ENCODE measurements around the gene MGP. TPM values are rescaled to one million over a fixed set of nuclear protein-coding genes. Genes with fewer than 3 reads are reported as not detected.

Gene MGP
- total RNA-seq, 1 experiment from 2014 or later: 0.96 TPM

DNA sequence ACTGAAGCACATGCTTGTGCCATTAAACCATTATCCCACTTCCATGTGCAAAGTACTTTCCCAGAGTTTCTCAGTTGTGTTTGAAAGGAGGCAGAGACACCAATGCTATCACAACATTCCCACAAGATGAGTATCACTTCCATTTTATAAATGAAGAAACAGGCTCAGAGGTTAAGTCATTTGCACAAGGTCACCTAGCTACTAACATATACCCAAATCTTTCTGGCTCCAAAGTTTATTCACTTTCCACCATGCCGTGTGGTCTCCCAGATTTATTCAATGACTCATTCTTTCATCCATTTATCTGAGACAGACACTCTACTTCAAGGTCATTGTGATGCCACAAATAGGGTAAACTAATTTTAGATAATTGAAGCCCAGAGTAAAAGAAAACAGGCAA, 51.7 kb downstream of the MGP start:
- CTCF ChIA-PET: interaction anchor here (0.5 kb wide), 1 partner anchor 119 kb away, joined by 3 read pairs; no protein-coding TSS in a partner anchor
- POLR2A ChIA-PET: interaction anchor here (0.6 kb wide), 1 partner anchor 389 kb away, joined by 5 read pairs; no protein-coding TSS in a partner anchor
- Mint-ChIP-seq H3K27me3 (ENCODE audit: low read depth) (no peaks in the 10 kb centered on the region), H3K27ac (no peak overlapping the region), H3K4me1 (peaks cover 2% of the 10 kb centered on the region), H3K36me3 (0 out of 2 replicates have a peak, but pooled peaks cover under 1% of the 10 kb centered on the region), H3K4me3 (no peak overlapping the region), H3K9me3 (0 out of 2 replicates have a peak, but pooled peaks cover under 1% of the 10 kb centered on the region)
- TF ChIP-seq ZBTB21 (CRISPR knock-in tag; IDR thresholded peaks at IDR 0.05; ENCODE audit: borderline replicate concordance) (no peak), NR1H2 (CRISPR knock-in tag; IDR thresholded peaks at IDR 0.05) (no peak), ZNF121 (CRISPR knock-in tag; IDR thresholded peaks at IDR 0.05) (no peak), SOX15 (CRISPR knock-in tag; IDR thresholded peaks at IDR 0.05) (no peak), ETV6 (CRISPR knock-in tag; IDR thresholded peaks at IDR 0.05) (no peak), ZNF263 (CRISPR knock-in tag; IDR thresholded peaks at IDR 0.05; ENCODE audit: low read depth) (no peak), NFATC4 (CRISPR knock-in tag; IDR thresholded peaks at IDR 0.05) (no peak), FOXJ3 (CRISPR knock-in tag; IDR thresholded peaks at IDR 0.05; ENCODE audit: borderline replicate concordance) (no peak), NFE2L1 (CRISPR knock-in tag; IDR thresholded peaks at IDR 0.05) (no peak), FOXK1 (CRISPR knock-in tag; IDR thresholded peaks at IDR 0.05) (no peak), FOXP1 (CRISPR knock-in tag; IDR thresholded peaks at IDR 0.05; ENCODE audit: borderline replicate concordance) (no peak), ZNF232 (CRISPR knock-in tag; IDR thresholded peaks at IDR 0.05) (no peak), GABPB1 (CRISPR knock-in tag; IDR thresholded peaks at IDR 0.05) (no peak), ZNF423 (CRISPR knock-in tag; IDR thresholded peaks at IDR 0.05) (no peak)
- TF ChIP-seq, protein P1, sequence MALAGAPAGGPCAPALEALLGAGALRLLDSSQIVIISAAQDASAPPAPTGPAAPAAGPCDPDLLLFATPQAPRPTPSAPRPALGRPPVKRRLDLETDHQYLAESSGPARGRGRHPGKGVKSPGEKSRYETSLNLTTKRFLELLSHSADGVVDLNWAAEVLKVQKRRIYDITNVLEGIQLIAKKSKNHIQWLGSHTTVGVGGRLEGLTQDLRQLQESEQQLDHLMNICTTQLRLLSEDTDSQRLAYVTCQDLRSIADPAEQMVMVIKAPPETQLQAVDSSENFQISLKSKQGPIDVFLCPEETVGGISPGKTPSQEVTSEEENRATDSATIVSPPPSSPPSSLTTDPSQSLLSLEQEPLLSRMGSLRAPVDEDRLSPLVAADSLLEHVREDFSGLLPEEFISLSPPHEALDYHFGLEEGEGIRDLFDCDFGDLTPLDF (CRISPR knock-in tag; IDR thresholded peaks at IDR 0.05): no peak
- TF ChIP-seq, protein P2, sequence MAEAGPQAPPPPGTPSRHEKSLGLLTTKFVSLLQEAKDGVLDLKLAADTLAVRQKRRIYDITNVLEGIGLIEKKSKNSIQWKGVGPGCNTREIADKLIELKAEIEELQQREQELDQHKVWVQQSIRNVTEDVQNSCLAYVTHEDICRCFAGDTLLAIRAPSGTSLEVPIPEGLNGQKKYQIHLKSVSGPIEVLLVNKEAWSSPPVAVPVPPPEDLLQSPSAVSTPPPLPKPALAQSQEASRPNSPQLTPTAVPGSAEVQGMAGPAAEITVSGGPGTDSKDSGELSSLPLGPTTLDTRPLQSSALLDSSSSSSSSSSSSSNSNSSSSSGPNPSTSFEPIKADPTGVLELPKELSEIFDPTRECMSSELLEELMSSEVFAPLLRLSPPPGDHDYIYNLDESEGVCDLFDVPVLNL (CRISPR knock-in tag; IDR thresholded peaks at IDR 0.05; ENCODE audit: borderline replicate concordance, low read depth): no peak
- TF ChIP-seq, protein P3, sequence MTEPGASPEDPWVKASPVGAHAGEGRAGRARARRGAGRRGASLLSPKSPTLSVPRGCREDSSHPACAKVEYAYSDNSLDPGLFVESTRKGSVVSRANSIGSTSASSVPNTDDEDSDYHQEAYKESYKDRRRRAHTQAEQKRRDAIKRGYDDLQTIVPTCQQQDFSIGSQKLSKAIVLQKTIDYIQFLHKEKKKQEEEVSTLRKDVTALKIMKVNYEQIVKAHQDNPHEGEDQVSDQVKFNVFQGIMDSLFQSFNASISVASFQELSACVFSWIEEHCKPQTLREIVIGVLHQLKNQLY (CRISPR knock-in tag; IDR thresholded peaks at IDR 0.05): no peak
- TF ChIP-seq, protein P4, sequence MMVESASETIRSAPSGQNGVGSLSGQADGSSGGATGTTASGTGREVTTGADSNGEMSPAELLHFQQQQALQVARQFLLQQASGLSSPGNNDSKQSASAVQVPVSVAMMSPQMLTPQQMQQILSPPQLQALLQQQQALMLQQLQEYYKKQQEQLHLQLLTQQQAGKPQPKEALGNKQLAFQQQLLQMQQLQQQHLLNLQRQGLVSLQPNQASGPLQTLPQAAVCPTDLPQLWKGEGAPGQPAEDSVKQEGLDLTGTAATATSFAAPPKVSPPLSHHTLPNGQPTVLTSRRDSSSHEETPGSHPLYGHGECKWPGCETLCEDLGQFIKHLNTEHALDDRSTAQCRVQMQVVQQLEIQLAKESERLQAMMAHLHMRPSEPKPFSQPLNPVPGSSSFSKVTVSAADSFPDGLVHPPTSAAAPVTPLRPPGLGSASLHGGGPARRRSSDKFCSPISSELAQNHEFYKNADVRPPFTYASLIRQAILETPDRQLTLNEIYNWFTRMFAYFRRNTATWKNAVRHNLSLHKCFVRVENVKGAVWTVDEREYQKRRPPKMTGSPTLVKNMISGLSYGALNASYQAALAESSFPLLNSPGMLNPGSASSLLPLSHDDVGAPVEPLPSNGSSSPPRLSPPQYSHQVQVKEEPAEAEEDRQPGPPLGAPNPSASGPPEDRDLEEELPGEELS (CRISPR knock-in tag; IDR thresholded peaks at IDR 0.05): no peak
- TF ChIP-seq, protein P5, sequence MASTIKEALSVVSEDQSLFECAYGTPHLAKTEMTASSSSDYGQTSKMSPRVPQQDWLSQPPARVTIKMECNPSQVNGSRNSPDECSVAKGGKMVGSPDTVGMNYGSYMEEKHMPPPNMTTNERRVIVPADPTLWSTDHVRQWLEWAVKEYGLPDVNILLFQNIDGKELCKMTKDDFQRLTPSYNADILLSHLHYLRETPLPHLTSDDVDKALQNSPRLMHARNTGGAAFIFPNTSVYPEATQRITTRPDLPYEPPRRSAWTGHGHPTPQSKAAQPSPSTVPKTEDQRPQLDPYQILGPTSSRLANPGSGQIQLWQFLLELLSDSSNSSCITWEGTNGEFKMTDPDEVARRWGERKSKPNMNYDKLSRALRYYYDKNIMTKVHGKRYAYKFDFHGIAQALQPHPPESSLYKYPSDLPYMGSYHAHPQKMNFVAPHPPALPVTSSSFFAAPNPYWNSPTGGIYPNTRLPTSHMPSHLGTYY (CRISPR knock-in tag; IDR thresholded peaks at IDR 0.05): no peak
- TF ChIP-seq, protein P6, sequence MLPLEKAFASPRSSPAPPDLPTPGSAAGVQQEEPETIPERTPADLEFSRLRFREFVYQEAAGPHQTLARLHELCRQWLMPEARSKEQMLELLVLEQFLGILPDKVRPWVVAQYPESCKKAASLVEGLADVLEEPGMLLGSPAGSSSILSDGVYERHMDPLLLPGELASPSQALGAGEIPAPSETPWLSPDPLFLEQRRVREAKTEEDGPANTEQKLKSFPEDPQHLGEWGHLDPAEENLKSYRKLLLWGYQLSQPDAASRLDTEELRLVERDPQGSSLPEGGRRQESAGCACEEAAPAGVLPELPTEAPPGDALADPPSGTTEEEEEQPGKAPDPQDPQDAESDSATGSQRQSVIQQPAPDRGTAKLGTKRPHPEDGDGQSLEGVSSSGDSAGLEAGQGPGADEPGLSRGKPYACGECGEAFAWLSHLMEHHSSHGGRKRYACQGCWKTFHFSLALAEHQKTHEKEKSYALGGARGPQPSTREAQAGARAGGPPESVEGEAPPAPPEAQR (CRISPR knock-in tag; IDR thresholded peaks at IDR 0.05): no peak
- DNase-seq (ENCODE audit: low spot score) (no peak), ATAC-seq (no peak)

Measured in WTC11 (cell line).